Measurements from ENCODE around the gene GALNT2. TPM values are rescaled to one million over a fixed set of nuclear protein-coding genes. Genes with fewer than 3 reads are reported as not detected.

The GALNT2 gene
- total and polyA plus RNA-seq, 2 experiments from 2014 or later = 17.8 to 48.3 TPM

GRCh38 chr1:230188826-230189225 lies 121.8 kb downstream of the GALNT2 start:
- Mint-ChIP-seq H3K36me3 (ENCODE audit: low read depth) (peaks cover 23% of the 10 kb centered on the region), H3K9me3 (peaks cover 3% of the 10 kb centered on the region; the same call in 2 of the 3 replicates), H3K4me3 (no peak overlapping the region), H3K27me3 (ENCODE audit: insufficient read depth, low read depth, poor library complexity) (peaks cover 4% of the 10 kb centered on the region), H3K4me1 (peaks cover 40% of the 10 kb centered on the region), H3K27ac (no peak overlapping the region)
- Histone ChIP-seq H3K36me3 (ENCODE audit: insufficient read depth) (no peaks in the 10 kb centered on the region), H2AFZ (no peak overlapping the region), H3F3A (replicated peaks; ENCODE audit: low read depth) (no peaks in the 10 kb centered on the region), H3K9me2 (ENCODE audit: insufficient read depth) (no peaks in the 10 kb centered on the region), H3K79me2 (replicated peaks; ENCODE audit: insufficient read depth) (peaks cover 8% of the 10 kb centered on the region), H3K4me3 (no peak overlapping the region), H3K27me3 (ENCODE audit: insufficient read depth) (no peaks in the 10 kb centered on the region), H4K20me1 (replicated peaks; ENCODE audit: insufficient read depth) (no peaks in the 10 kb centered on the region), H3K4me1 (ENCODE audit: insufficient read depth) (peaks cover 24% of the 10 kb centered on the region), H3K27ac (ENCODE audit: low read depth) (no peak overlapping the region), H3K4me2 (no peak overlapping the region)
- DNase-seq (ENCODE audit: low spot score) = no peak
- TF ChIP-seq EZH2 (IDR thresholded peaks at IDR 0.05; ENCODE audit: low read depth, unreplicated experiment) (no peak), JUNB (IDR thresholded peaks at IDR 0.05; ENCODE audit: unreplicated experiment) (no peak), ZNF114 (CRISPR knock-in tag; IDR thresholded peaks at IDR 0.05) (no peak), NANOG (IDR thresholded peaks at IDR 0.05; ENCODE audit: borderline replicate concordance) (no peak), EZH2phosphoT487 (IDR thresholded peaks at IDR 0.05; ENCODE audit: unreplicated experiment) (no peak), CTCF (conservative IDR thresholded peaks at IDR 0.05; ENCODE audit: low read depth in 2 of 2) (no peak), REST (IDR thresholded peaks at IDR 0.05; ENCODE audit: unreplicated experiment) (no peak), ETS1 (IDR thresholded peaks at IDR 0.05) (no peak), POLR2AphosphoS5 (IDR thresholded peaks at IDR 0.05; ENCODE audit: low read depth) (no peak), ZNF331 (CRISPR knock-in tag; IDR thresholded peaks at IDR 0.05; ENCODE audit: low read depth) (no peak), CREB1 (CRISPR knock-in tag; IDR thresholded peaks at IDR 0.05; ENCODE audit: low read depth) (no peak), STAT1 (IDR thresholded peaks at IDR 0.05; ENCODE audit: unreplicated experiment) (no peak), ZNF462 (CRISPR knock-in tag; IDR thresholded peaks at IDR 0.05) (no peak)
- no peak for ATAC-seq

Data from GM23338 (cell line).